ENCODE results near the gene DELE1. TPM values are rescaled to one million over a fixed set of nuclear protein-coding genes. Genes with fewer than 3 reads are reported as not detected.
A peak's percentile ranks its signal among the peaks of the same experiment; 100 is the strongest.

The DELE1 gene
- total RNA-seq, 1 experiment from 2014 or later: 81.5 TPM

GRCh38 chr5:141982626-141983025 lies 59.0 kb downstream of the DELE1 start:
- no peaks in the 10 kb centered on the region for H3K4me1 Mint-ChIP-seq

GRCh38 chr5:141986072-141986471 lies 62.4 kb downstream of the DELE1 start:
- DNase-seq (ENCODE audit: low spot score) (no peak), ATAC-seq (no peak)
- 0 out of 2 replicates have a peak overlapping the region, but pooled peaks have one; percentile 1 for H3K27ac Mint-ChIP-seq
- no peaks in the 10 kb centered on the region for H3K9me3 Mint-ChIP-seq
- ChIA-PET POLR2A (no interaction called here), CTCF (interaction anchor here (0.8 kb wide), 1 partner anchor 16 kb away, joined by 3 read pairs; the partner anchor contains the start of gene RNF14)
- H3K36me3 Mint-ChIP-seq: peaks cover 40% of the 10 kb centered on the region
- no peaks in the 10 kb centered on the region for H3K27me3 Mint-ChIP-seq (ENCODE audit: low read depth)
- no peak overlapping the region for H3K4me3 Mint-ChIP-seq
- H3K4me1 Mint-ChIP-seq: no peaks in the 10 kb centered on the region
- no peak for TF ChIP-seq FOXJ3 (CRISPR knock-in tag; IDR thresholded peaks at IDR 0.05; ENCODE audit: borderline replicate concordance)
- TF ChIP-seq, protein P1, sequence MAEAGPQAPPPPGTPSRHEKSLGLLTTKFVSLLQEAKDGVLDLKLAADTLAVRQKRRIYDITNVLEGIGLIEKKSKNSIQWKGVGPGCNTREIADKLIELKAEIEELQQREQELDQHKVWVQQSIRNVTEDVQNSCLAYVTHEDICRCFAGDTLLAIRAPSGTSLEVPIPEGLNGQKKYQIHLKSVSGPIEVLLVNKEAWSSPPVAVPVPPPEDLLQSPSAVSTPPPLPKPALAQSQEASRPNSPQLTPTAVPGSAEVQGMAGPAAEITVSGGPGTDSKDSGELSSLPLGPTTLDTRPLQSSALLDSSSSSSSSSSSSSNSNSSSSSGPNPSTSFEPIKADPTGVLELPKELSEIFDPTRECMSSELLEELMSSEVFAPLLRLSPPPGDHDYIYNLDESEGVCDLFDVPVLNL (CRISPR knock-in tag; IDR thresholded peaks at IDR 0.05; ENCODE audit: borderline replicate concordance, low read depth): no peak

More at GRCh38 chr5:141982626-141983025, 59.0 kb downstream of the DELE1 start:
- peaks cover 63% of the 10 kb centered on the region for H3K36me3 Mint-ChIP-seq
- H3K9me3 Mint-ChIP-seq: no peaks in the 10 kb centered on the region
- no peak overlapping the region for H3K4me3 Mint-ChIP-seq
- H3K27ac Mint-ChIP-seq: no peak overlapping the region
- POLR2A ChIA-PET: no interaction called here
- ATAC-seq: no peak
- DNase-seq (ENCODE audit: low spot score): no peak
- CTCF ChIA-PET: no interaction called here
- no peaks in the 10 kb centered on the region for H3K27me3 Mint-ChIP-seq (ENCODE audit: low read depth)
- TF ChIP-seq FOXK1 (CRISPR knock-in tag; IDR thresholded peaks at IDR 0.05) (no peak), NFYB (CRISPR knock-in tag; conservative IDR thresholded peaks at IDR 0.05; ENCODE audit: low read depth) (no peak), ZNF416 (CRISPR knock-in tag; IDR thresholded peaks at IDR 0.05) (no peak), ATF1 (CRISPR knock-in tag; IDR thresholded peaks at IDR 0.05) (no peak), NR2C2 (CRISPR knock-in tag; IDR thresholded peaks at IDR 0.05) (no peak)
- TF ChIP-seq, protein P2, sequence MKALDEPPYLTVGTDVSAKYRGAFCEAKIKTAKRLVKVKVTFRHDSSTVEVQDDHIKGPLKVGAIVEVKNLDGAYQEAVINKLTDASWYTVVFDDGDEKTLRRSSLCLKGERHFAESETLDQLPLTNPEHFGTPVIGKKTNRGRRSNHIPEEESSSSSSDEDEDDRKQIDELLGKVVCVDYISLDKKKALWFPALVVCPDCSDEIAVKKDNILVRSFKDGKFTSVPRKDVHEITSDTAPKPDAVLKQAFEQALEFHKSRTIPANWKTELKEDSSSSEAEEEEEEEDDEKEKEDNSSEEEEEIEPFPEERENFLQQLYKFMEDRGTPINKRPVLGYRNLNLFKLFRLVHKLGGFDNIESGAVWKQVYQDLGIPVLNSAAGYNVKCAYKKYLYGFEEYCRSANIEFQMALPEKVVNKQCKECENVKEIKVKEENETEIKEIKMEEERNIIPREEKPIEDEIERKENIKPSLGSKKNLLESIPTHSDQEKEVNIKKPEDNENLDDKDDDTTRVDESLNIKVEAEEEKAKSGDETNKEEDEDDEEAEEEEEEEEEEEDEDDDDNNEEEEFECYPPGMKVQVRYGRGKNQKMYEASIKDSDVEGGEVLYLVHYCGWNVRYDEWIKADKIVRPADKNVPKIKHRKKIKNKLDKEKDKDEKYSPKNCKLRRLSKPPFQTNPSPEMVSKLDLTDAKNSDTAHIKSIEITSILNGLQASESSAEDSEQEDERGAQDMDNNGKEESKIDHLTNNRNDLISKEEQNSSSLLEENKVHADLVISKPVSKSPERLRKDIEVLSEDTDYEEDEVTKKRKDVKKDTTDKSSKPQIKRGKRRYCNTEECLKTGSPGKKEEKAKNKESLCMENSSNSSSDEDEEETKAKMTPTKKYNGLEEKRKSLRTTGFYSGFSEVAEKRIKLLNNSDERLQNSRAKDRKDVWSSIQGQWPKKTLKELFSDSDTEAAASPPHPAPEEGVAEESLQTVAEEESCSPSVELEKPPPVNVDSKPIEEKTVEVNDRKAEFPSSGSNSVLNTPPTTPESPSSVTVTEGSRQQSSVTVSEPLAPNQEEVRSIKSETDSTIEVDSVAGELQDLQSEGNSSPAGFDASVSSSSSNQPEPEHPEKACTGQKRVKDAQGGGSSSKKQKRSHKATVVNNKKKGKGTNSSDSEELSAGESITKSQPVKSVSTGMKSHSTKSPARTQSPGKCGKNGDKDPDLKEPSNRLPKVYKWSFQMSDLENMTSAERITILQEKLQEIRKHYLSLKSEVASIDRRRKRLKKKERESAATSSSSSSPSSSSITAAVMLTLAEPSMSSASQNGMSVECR (CRISPR knock-in tag; IDR thresholded peaks at IDR 0.05; ENCODE audit: borderline replicate concordance): no peak
- TF ChIP-seq, protein P3, sequence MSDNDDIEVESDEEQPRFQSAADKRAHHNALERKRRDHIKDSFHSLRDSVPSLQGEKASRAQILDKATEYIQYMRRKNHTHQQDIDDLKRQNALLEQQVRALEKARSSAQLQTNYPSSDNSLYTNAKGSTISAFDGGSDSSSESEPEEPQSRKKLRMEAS (CRISPR knock-in tag; IDR thresholded peaks at IDR 0.05): no peak

- peaks cover 30% of the 10 kb centered on the region for H3K36me3 Mint-ChIP-seq
- POLR2A ChIA-PET: no interaction called here
- H3K27me3 Mint-ChIP-seq (ENCODE audit: low read depth): no peaks in the 10 kb centered on the region
- no peak overlapping the region for H3K4me3 Mint-ChIP-seq
- H3K9me3 Mint-ChIP-seq: no peaks in the 10 kb centered on the region
- CTCF ChIA-PET: interaction anchor here (0.7 to 5.7 kb wide), 6 partner anchors 21 to 298 kb away, joined by 3 to 48 read pairs (median 10); partner anchors contain the start of genes GNPDA1 and RNF14
- H3K27ac Mint-ChIP-seq: no peak overlapping the region
- ATAC-seq: no peak
- DNase-seq (ENCODE audit: low spot score): no peak
- H3K4me1 Mint-ChIP-seq: no peaks in the 10 kb centered on the region
- TF ChIP-seq PRDM15 (CRISPR knock-in tag; IDR thresholded peaks at IDR 0.05) (no peak), ZNF532 (CRISPR knock-in tag; IDR thresholded peaks at IDR 0.05; ENCODE audit: borderline replicate concordance) (no peak), ATF1 (CRISPR knock-in tag; IDR thresholded peaks at IDR 0.05) (no peak), PRRX2 (CRISPR knock-in tag; IDR thresholded peaks at IDR 0.05) (no peak), ZNF416 (CRISPR knock-in tag; IDR thresholded peaks at IDR 0.05) (no peak), NR1H2 (CRISPR knock-in tag; IDR thresholded peaks at IDR 0.05) (no peak), FOXP1 (CRISPR knock-in tag; IDR thresholded peaks at IDR 0.05; ENCODE audit: borderline replicate concordance) (no peak), NFYB (CRISPR knock-in tag; conservative IDR thresholded peaks at IDR 0.05; ENCODE audit: low read depth) (no peak), TCF7 (CRISPR knock-in tag; IDR thresholded peaks at IDR 0.05; ENCODE audit: low read depth) (no peak), ZNF423 (CRISPR knock-in tag; IDR thresholded peaks at IDR 0.05) (no peak)
- TF ChIP-seq, protein P4, sequence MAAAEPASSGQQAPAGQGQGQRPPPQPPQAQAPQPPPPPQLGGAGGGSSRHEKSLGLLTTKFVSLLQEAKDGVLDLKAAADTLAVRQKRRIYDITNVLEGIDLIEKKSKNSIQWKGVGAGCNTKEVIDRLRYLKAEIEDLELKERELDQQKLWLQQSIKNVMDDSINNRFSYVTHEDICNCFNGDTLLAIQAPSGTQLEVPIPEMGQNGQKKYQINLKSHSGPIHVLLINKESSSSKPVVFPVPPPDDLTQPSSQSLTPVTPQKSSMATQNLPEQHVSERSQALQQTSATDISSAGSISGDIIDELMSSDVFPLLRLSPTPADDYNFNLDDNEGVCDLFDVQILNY (CRISPR knock-in tag; IDR thresholded peaks at IDR 0.05): no peak
These were observed 66.0 kb downstream of the DELE1 start for GRCh38 chr5:141989720-141990119.
